OCI-LY7 (cell line): ENCODE results near the gene CDCA5. TPM values are rescaled to one million over a fixed set of nuclear protein-coding genes. Genes with fewer than 3 reads are reported as not detected.

Source experiments
- BruUV-seq: library from RNA; stranded (reverse); fragments of 400-500 nt; replicated peaks from 2 replicates; lab custom pipeline; 2021; lab: Mats Ljungman, UMichigan
- CTCF ChIA-PET: fragments of 300-600 bp; sonication (Branson Sonifier 250); formaldehyde crosslinking; loops from one replicate; lab custom pipeline; 2022; ENCODE audit warnings: antibody characterized with exemption; ENCODE audit not compliant: unreplicated experiment; lab: Charles Lee
- POLR2A ChIA-PET: fragments of 300-600 bp; sonication (Branson Sonifier 250); formaldehyde crosslinking; loops from one replicate; lab custom pipeline; 2022; ENCODE audit warnings: antibody characterized with exemption; lab: Charles Lee
- DNase-seq: peaks from one replicate; pipeline ENCODE4 v3.0.0-alpha.2; 2015; ENCODE audit warnings: low spot score
- H2AFZ ChIP-seq: fragments of 200-600 bp; sonication (generic), shearing (Covaris generic); 2 replicates; pipeline ENCODE4 v1.6.1; 2014; ENCODE audit warnings: mild to moderate bottlenecking, antibody characterized with exemption, low read length, moderate library complexity
- H3K27ac ChIP-seq: fragments of 200-600 bp; sonication (generic); 2 replicates; pipeline ENCODE4 v1.5.1; 2014; ENCODE audit warnings: mixed run types, low read depth, mild to moderate bottlenecking, moderate library complexity, low read length, inconsistent platforms; ENCODE audit not compliant: poor library complexity, severe bottlenecking
- H3K36me3 ChIP-seq: fragments of 200-600 bp; sonication (generic); 2 replicates; pipeline ENCODE4 v1.6.1; 2014; ENCODE audit warnings: mild to moderate bottlenecking, antibody characterized with exemption, low read length, moderate library complexity, mixed read lengths; ENCODE audit not compliant: insufficient read depth
- H3K4me1 ChIP-seq: fragments of 200-600 bp; sonication (generic); 2 replicates; pipeline ENCODE4 v1.5.1; 2014; ENCODE audit warnings: mild to moderate bottlenecking, low read length; ENCODE audit not compliant: insufficient read depth, poor library complexity, severe bottlenecking
- H3K4me2 ChIP-seq: fragments of 200-600 bp; sonication (generic); 2 replicates; pipeline ENCODE4 v1.6.1; 2014; ENCODE audit warnings: mild to moderate bottlenecking, low read length
- H3K4me3 ChIP-seq: fragments of 200-600 bp; sonication (generic); 2 replicates; pipeline ENCODE4 v1.5.1; 2014; ENCODE audit warnings: mild to moderate bottlenecking, low read depth, low read length; ENCODE audit not compliant: poor library complexity, severe bottlenecking
- H3K79me2 ChIP-seq: fragments of 200-600 bp; sonication (generic); 2 replicates; pipeline ENCODE4 v1.6.1; 2016; ENCODE audit warnings: low read depth, mild to moderate bottlenecking, low read length, moderate library complexity, mixed read lengths; ENCODE audit not compliant: insufficient read depth
- H3K9me2 ChIP-seq: fragments of 200-600 bp; sonication (generic); 2 replicates; pipeline ENCODE4 v1.6.1; 2016; ENCODE audit warnings: mild to moderate bottlenecking, low read length, mixed read lengths; ENCODE audit not compliant: insufficient read depth
- H3K9me3 ChIP-seq: fragments of 200-600 bp; sonication (generic); 2 replicates; pipeline ENCODE4 v1.6.1; 2014; ENCODE audit warnings: mild to moderate bottlenecking, mixed run types, low read length, mixed read lengths
- H4K20me1 ChIP-seq: fragments of 200-600 bp; sonication (generic); 2 replicates; pipeline ENCODE4 v1.6.1; 2014; ENCODE audit warnings: mild to moderate bottlenecking, antibody characterized with exemption, low read length, moderate library complexity, mixed read lengths; ENCODE audit not compliant: insufficient read depth
- EZH2phosphoT487 ChIP-seq: fragments of 200-600 bp; sonication (generic); IDR thresholded peaks from 2 replicates; pipeline ENCODE4 v1.6.1; 2018; ENCODE audit warnings: low read depth, borderline replicate concordance, mild to moderate bottlenecking, mixed run types, antibody characterized with exemption, low read length, moderate library complexity, mixed read lengths
- intact Hi-C: fragments of 100-400 bp; cut with micrococcal nuclease; formaldehyde crosslinking; loops from one replicate; pipeline ENCODE4 v1.10.0; 2022; ENCODE audit not compliant: unreplicated experiment
- total RNA-seq, 2 experiments: library from RNA; depleted of rRNA in 1 of 2; stranded (reverse); fragments of >200 nt in 1 of 2; shearing (Covaris generic) in 1 of 2; gene quantifications; 2 replicates each; pipeline ENCODE4 v1.2.3, GENCODE V29; 2014 to 2022
- TF ChIP-seq, protein P1 (sequence below): fragments of 200-600 bp; sonication (generic); conservative IDR thresholded peaks from 2 replicates; pipeline ENCODE4 v1.5.1; 2014; ENCODE audit warnings: mild to moderate bottlenecking, antibody characterized with exemption, low read length, moderate library complexity, mixed read lengths

CDCA5 gene
- total RNA-seq, 2 experiments from 2014 or later, result 135 to 151 TPM

DNA sequence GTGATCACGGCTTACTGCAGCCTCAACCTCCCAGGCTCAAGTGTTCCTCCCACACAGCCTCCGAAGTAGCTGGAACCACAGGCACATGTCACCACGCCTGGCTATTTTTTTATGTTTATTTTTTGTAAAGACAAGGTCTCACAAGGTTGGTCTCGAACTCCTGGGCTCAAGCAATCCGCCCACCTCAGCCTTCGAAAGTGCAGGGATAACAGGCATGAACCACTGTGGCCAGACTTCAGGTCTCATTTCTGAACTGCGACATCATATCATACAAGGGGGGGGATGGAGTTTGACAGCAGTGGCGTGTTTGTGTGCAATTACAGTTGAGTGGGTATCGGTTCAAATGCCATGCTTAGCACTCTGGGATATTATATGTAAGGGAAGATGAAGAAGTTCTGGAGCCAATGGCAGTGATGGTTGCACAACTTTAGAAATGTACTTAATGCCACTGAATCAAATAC, 32.4 kb downstream of the CDCA5 start:
- TF ChIP-seq EZH2phosphoT487, result no peak
- TF ChIP-seq, protein P1, sequence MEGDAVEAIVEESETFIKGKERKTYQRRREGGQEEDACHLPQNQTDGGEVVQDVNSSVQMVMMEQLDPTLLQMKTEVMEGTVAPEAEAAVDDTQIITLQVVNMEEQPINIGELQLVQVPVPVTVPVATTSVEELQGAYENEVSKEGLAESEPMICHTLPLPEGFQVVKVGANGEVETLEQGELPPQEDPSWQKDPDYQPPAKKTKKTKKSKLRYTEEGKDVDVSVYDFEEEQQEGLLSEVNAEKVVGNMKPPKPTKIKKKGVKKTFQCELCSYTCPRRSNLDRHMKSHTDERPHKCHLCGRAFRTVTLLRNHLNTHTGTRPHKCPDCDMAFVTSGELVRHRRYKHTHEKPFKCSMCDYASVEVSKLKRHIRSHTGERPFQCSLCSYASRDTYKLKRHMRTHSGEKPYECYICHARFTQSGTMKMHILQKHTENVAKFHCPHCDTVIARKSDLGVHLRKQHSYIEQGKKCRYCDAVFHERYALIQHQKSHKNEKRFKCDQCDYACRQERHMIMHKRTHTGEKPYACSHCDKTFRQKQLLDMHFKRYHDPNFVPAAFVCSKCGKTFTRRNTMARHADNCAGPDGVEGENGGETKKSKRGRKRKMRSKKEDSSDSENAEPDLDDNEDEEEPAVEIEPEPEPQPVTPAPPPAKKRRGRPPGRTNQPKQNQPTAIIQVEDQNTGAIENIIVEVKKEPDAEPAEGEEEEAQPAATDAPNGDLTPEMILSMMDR, result no peak
- DNase-seq, result no peak
- H3K9me2 ChIP-seq, result no peaks in the 10 kb centered on the region
- H3K79me2 ChIP-seq, result no peaks in the 10 kb centered on the region
- no peak overlapping the region for H3K27ac ChIP-seq
- peaks cover 3% of the 10 kb centered on the region; the same call in 1 of the 2 replicates for H3K36me3 ChIP-seq
- peaks cover 32% of the 10 kb centered on the region for H3K4me1 ChIP-seq
- ChIA-PET POLR2A (no interaction called here), CTCF (no interaction called here)
- no peaks in the 10 kb centered on the region for H3K9me3 ChIP-seq
- intact Hi-C loops, result no loop called here
- no TSS peak for BruUV-seq
- H2AFZ ChIP-seq, result no peak overlapping the region
- no peak overlapping the region for H3K4me2 ChIP-seq
- H4K20me1 ChIP-seq, result no peaks in the 10 kb centered on the region
- H3K4me3 ChIP-seq, result no peak overlapping the region

DNA sequence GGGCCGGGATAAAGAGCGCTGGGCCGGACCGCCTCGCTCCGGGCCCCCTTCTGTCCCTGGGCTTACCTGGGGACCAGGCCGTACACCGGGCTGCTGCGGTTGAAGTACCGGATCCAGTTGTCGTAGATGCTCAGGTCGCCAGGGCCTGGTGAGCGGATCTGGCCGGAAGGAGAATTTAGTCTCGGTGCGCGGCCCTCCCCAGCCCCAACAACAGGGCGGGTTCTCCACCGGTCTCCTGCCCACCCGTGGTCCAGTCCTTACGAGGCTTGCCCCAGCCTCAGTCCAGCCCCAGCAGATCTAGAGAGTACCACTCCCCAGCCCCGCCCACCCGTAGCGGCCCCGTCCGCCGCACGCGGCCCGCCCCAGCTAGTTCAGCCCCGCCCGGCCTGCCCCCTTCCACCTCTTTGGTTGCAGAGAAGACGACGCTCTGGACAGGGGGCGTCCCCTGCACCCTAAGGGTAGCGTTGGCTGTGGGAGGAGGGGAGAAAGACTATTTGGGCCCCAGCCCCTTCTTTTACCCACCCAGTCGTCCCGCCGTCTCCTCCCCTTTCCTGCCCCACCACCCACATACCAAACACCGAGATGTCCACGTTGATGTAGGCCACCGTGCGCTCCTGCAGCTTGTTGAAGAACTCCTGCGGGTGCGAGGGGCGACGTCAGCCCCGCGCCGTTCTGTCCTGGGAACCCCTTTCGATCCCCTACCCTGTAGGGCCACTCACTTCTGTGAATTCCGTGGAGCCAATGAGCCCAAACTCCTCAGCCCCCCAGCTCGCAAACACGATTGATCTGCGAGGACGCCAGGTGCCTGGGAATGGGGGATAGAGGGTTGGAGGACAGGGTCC, 36.0 kb downstream of the CDCA5 start:
- no peak overlapping the region for H2AFZ ChIP-seq
- intact Hi-C loops, result no loop called here

More for the DNA sequence above, 36.0 kb downstream of the CDCA5 start:
- peaks cover 3% of the 10 kb centered on the region for H3K4me1 ChIP-seq
- no peaks in the 10 kb centered on the region for H3K9me2 ChIP-seq
- POLR2A ChIA-PET, result no interaction called here
- TF ChIP-seq EZH2phosphoT487, result no peak
- TF ChIP-seq, protein P1, result no peak
- no peak for DNase-seq
- peaks cover 38% of the 10 kb centered on the region for H3K36me3 ChIP-seq
- H3K27ac ChIP-seq, result no peak overlapping the region
- H3K4me2 ChIP-seq, result no peak overlapping the region
- H3K9me3 ChIP-seq, result no peaks in the 10 kb centered on the region
- H4K20me1 ChIP-seq, result no peaks in the 10 kb centered on the region
- no peak overlapping the region for H3K4me3 ChIP-seq
- no TSS peak for BruUV-seq
- CTCF ChIA-PET, result no interaction called here
- peaks cover 9% of the 10 kb centered on the region; the same call in 1 of the 2 replicates for H3K79me2 ChIP-seq
